Measurements from ENCODE around the gene DUSP15.
"Not testable (repeated sequence)": the region's sequence is repeated elsewhere in the genome, so short reads cannot be mapped to it uniquely, and the experiment has no call there.

The DUSP15 gene, protein sequence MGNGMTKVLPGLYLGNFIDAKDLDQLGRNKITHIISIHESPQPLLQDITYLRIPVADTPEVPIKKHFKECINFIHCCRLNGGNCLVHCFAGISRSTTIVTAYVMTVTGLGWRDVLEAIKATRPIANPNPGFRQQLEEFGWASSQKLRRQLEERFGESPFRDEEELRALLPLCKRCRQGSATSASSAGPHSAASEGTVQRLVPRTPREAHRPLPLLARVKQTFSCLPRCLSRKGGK

GRCh38 chr20:31869942-31870725, at the start of gene DUSP15, which contains the start of gene TTLL9:
Gene DUSP15, minus strand, starts transcription at chr20:31870527. Its CDS starts 190 bp downstream, at chr20:31870337.
Gene TTLL9, plus strand, starts transcription at chr20:31870634. Its CDS starts 493 bp downstream, at chr20:31871127.
- Histone ChIP-seq H3K4me3 (replicated peaks; ENCODE audit: low read depth, low read length) (peak within 1 kb of the TSS; percentile 44), H3K27me3 (replicated peaks; ENCODE audit: control insufficient read depth, insufficient read depth, low read length) (peaks cover 5% of the 10 kb centered on the region), H3K36me3 (ENCODE audit: control insufficient read depth, insufficient read depth, low read length) (no peaks in the 10 kb centered on the region)
- DNase-seq (ENCODE audit: extremely low read depth, insufficient read length) = no peak
- no peak for TF ChIP-seq CTCF (IDR thresholded peaks at IDR 0.05; ENCODE audit: insufficient read depth, low read length, poor library complexity, severe bottlenecking)

- no peak for TF ChIP-seq CTCF (IDR thresholded peaks at IDR 0.05; ENCODE audit: insufficient read depth, low read length, poor library complexity, severe bottlenecking)
- no peak for DNase-seq (ENCODE audit: extremely low read depth, insufficient read length)
Measured at GRCh38 chr20:31919410-31920155, 49.3 kb upstream of the DUSP15 start.

GRCh38 chr20:31918466-31919105, 48.3 kb upstream of the DUSP15 start:
- TF ChIP-seq CTCF (IDR thresholded peaks at IDR 0.05; ENCODE audit: insufficient read depth, low read length, poor library complexity, severe bottlenecking) = no peak
- Histone ChIP-seq H3K4me3 (replicated peaks; ENCODE audit: low read depth, low read length) (no peak overlapping the region), H3K36me3 (ENCODE audit: control insufficient read depth, insufficient read depth, low read length) (no peaks in the 10 kb centered on the region), H3K27me3 (replicated peaks; ENCODE audit: control insufficient read depth, insufficient read depth, low read length) (no peaks in the 10 kb centered on the region)
- DNase-seq (ENCODE audit: extremely low read depth, insufficient read length) = no peak

More at GRCh38 chr20:31919410-31920155, 49.3 kb upstream of the DUSP15 start:
- Histone ChIP-seq H3K4me3 (replicated peaks; ENCODE audit: low read depth, low read length) (no peak overlapping the region), H3K36me3 (ENCODE audit: control insufficient read depth, insufficient read depth, low read length) (no peaks in the 10 kb centered on the region), H3K27me3 (replicated peaks; ENCODE audit: control insufficient read depth, insufficient read depth, low read length) (no peaks in the 10 kb centered on the region)

DNA sequence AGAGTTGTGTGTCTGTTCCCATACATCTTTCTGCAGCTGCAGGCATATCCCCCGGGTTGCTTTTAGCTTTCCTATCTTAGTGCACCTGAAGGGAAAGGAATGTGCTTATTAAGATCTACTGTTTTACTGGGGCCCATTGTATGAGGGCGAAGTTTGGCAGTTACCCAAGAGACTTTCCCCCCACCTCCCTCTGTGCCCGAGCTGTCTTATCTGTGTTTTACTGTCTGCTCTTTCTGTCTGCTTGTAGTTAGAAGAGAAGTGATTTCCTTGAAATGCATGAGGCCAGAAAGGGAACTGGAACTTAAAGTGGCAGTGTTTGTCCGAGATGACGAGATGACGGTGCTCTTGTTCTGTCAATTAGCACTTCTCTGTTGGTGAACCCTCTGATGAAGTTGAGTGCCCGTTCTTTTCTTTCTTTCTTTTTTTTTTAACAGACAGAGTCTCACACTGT, 47.7 kb upstream of the DUSP15 start:
- H3K4me3 ChIP-seq (replicated peaks; ENCODE audit: low read depth, low read length); H3K27me3 ChIP-seq (replicated peaks; ENCODE audit: control insufficient read depth, insufficient read depth, low read length); DNase-seq (ENCODE audit: extremely low read depth, insufficient read length); H3K36me3 ChIP-seq (ENCODE audit: control insufficient read depth, insufficient read depth, low read length): not testable (repeated sequence)

DNA sequence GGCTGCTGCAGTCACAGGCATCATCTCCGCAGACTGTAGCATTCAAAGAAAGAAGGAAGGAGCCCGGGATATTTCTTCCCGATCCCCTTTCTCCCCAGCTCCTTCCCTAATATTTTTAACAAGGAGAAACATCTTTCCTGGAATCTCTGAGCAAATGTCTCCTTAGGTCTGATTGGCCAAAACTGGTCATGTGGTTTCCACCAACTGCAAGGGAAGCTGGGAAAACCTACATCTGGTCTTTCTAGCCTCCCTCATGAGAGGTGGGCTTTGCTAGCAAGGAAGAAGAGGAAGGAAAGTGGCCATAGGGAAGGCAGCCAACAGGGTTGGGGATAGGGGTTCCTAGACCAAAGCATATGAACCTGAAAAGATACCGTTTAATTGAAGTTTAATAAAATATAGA, 46.4 kb upstream of the DUSP15 start:
- no peaks in the 10 kb centered on the region for H3K36me3 ChIP-seq (ENCODE audit: control insufficient read depth, insufficient read depth, low read length)
- no peaks in the 10 kb centered on the region for H3K27me3 ChIP-seq (replicated peaks; ENCODE audit: control insufficient read depth, insufficient read depth, low read length)
- DNase-seq (ENCODE audit: extremely low read depth, insufficient read length) = no peak
- TF ChIP-seq CTCF (IDR thresholded peaks at IDR 0.05; ENCODE audit: insufficient read depth, low read length, poor library complexity, severe bottlenecking) = no peak
- H3K4me3 ChIP-seq (replicated peaks; ENCODE audit: low read depth, low read length) = no peak overlapping the region

All from GM06990 (cell line).